Peyer's patch (tissue), 4 donors: ENCODE measurements around the gene SLC45A1.

Source experiments
- POLR2A ChIP-seq, 2 donors: fragments of 450-650 bp; IDR thresholded peaks; one replicate each; pipeline ENCODE4 v1.5.1; 2017; ENCODE audit warnings: antibody characterized with exemption in 2 of 2, mild to moderate bottlenecking in 2 of 2, moderate library complexity in 2 of 2
- TF ChIP-seq, protein P1 (sequence below), 6 experiments: fragments of 450-650 bp in 4 of 6; fragments of 200-600 bp in 2 of 6; sonication (generic) in 1 of 6; IDR thresholded peaks; one replicate each; pipeline ENCODE4 v1.5.1; 2017 to 2019; ENCODE audit warnings: antibody characterized with exemption in 6 of 6, mild to moderate bottlenecking in 3 of 6, moderate library complexity in 1 of 6

DNA sequence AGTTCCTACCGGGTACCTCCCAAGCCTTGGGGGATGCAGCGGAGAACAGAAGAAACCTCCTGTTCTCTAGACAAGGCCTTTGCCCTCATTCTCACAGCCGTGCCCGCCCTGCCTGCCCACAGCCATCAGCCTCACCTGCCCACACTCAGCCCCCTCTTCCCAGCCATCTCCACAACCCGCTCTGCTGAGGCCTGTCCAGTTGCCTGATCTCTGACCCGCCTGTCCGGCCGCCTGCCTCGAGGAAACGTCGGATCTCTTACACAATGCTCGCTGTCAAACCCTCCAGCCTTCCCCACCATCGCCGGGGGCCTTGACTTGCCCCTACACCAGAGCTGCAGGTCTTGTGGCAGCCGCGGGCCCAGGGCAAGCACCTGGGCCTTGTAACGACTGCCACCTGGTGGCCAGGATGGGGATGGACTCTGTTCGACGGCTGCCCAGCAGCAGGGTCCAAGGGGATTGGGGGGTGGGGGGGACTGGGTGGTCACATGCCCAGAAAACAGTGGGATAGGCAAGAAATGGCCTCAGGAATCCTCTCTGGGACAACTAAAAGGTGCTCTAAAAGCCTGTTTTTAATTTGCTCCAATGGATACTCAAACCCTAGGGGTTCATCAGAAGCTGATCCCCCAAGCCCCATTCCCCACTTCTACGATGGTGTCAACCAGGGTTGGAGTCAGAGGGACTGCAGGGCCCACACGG lies 31.0 kb downstream of the SLC45A1 start:
- TF ChIP-seq, protein P1, sequence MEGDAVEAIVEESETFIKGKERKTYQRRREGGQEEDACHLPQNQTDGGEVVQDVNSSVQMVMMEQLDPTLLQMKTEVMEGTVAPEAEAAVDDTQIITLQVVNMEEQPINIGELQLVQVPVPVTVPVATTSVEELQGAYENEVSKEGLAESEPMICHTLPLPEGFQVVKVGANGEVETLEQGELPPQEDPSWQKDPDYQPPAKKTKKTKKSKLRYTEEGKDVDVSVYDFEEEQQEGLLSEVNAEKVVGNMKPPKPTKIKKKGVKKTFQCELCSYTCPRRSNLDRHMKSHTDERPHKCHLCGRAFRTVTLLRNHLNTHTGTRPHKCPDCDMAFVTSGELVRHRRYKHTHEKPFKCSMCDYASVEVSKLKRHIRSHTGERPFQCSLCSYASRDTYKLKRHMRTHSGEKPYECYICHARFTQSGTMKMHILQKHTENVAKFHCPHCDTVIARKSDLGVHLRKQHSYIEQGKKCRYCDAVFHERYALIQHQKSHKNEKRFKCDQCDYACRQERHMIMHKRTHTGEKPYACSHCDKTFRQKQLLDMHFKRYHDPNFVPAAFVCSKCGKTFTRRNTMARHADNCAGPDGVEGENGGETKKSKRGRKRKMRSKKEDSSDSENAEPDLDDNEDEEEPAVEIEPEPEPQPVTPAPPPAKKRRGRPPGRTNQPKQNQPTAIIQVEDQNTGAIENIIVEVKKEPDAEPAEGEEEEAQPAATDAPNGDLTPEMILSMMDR (IDR thresholded peaks at IDR 0.05): peak; percentile 52 to 94 (median 80)
- no peak for TF ChIP-seq POLR2A (IDR thresholded peaks at IDR 0.05)
